NCI-H1048 (cell line): Measurements from ENCODE around the gene LDLR.
"Not testable (repeated sequence)": the region's sequence is repeated elsewhere in the genome, so short reads cannot be mapped to it uniquely, and the experiment has no call there.

Experiments
- DNase-seq: peaks from one replicate; lab custom pipeline; 2025; lab: John Stamatoyannopoulos, UW

Gene LDLR

GRCh38 chr19:11173516-11174155 lies 84.4 kb downstream of the LDLR start:
- no peak for DNase-seq

- no peak for DNase-seq
These were observed 85.1 kb downstream of the LDLR start for GRCh38 chr19:11174336-11174735.

DNA sequence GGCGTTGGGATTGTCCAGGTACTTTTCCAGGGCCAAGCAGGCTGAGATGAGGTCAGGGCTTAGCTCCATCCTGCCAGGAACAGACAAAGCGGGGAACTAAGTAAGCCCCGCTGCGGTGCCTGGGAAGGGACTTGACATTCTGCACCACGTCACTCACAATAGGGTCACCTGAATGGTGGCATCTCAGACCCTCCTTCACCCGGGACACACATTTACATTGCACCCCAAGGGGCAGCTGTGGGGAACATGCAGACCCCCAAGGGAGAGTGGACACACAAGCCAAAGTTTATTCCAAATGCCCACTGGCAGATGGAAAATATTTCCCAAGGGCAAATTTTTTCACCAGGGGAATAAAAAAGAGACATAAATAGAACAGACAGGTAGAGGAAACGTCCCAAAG lies 86.7 kb downstream of the LDLR start:
- DNase-seq = no peak

DNA sequence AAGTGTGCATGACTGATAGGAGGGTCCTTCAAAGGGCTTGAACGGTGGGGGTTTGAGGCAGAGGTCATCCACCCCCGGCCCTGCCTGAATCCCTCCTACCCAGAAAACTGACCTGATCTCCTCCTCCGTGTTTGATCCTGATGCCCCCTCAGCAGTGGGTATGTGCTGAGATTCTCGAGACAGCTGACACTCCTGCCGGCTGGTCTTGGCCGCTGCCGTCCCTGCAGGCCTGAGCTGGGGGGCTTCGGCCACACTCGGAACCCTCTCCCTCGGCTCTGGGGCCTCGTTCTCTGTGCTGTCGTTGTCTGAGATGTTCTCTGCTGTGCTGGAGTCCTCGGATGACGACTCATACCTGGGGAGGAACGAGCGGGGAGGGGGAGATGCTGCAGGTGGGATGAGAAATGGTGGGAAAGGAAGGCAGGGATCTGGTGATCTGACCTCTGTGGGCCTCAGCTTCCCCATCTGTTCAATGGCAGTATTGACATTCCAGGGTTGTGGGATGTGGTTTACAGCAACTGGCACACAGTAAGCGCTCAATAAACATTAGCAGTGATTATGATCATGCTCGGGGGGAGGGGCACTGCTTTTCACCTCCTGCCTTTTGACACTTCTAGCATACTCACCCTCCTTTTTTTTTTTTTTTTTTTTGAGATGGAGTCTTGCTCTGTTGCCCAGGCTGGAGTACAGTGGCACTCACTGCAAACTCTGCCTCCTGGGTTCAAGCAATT lies 87.4 kb downstream of the LDLR start:
- no peak for DNase-seq

- no peak for DNase-seq
These were observed 88.3 kb downstream of the LDLR start for GRCh38 chr19:11177592-11177991.

GRCh38 chr19:11179145-11179465 lies 89.8 kb downstream of the LDLR start:
- not testable (repeated sequence) for DNase-seq

GRCh38 chr19:11179716-11180297 lies 90.5 kb downstream of the LDLR start:
- no peak for DNase-seq

GRCh38 chr19:11180346-11180745 lies 91.1 kb downstream of the LDLR start:
- no peak for DNase-seq

DNA sequence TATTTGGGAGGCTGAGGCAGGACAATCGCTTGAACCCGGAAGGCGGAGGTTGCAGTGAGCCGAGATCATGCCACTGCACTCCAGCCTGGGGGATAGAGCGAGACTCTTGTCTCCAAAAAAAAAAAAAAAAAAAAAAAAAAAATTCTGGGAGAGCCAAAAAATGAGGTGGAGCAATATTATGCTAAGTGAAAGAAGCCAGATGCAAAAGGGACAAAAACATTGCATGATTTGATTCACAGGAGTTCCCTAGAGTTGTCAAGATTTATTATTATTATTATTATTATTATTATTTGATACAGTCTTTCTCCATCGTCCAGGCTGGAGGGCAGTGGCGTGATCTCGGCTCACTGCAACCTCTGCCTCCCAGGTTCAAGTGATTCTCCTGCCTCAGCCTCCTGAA lies 91.7 kb downstream of the LDLR start:
- not testable (repeated sequence) for DNase-seq

DNA sequence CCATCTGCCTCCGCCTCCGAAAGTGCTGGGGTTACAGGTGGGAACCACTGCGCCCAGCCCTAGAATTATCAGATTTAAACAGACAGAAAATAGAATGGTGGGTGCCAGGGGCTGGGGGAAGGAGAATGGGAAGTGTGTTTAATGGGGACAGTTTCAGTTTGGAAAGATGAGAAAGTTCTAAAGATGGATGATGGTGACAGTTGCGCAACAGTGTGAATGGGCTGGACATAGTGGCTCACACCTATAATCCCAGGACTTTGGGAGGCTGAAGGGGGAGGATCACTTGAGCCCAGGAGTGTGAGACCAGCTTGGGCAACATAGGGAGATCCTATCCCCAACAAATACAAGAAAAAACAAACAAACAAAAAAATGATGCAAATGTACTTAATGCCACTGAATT lies 92.2 kb downstream of the LDLR start:
- no peak for DNase-seq
